ENCODE data around the gene ZBTB12. TPM values are rescaled to one million over a fixed set of nuclear protein-coding genes. Genes with fewer than 3 reads are reported as not detected.

The ZBTB12 gene
- polyA plus RNA-seq, 1 donor (not counting 4 experiments of a cell fraction or from before 2014, with no cell fraction given), result 0.64 TPM

GRCh38 chr6:31905041-31905440 is 3.2 kb upstream of the ZBTB12 start:
- H3K9me3 ChIP-seq (ENCODE audit: control insufficient read depth, low read depth, low read length), result no peaks in the 10 kb centered on the region
- dilution Hi-C loops (cut with MboI; ENCODE audit: extremely low pct_ligation_motif_present, low sequenced_read_pairs), result no loop called here

GRCh38 chr6:31903957-31904356 is 2.1 kb upstream of the ZBTB12 start:
- H4K20me1 ChIP-seq (ENCODE audit: control insufficient read depth, extremely low read depth, insufficient read depth, low read length), result no peaks in the 10 kb centered on the region
- dilution Hi-C loops (cut with MboI; ENCODE audit: extremely low pct_ligation_motif_present, low sequenced_read_pairs), result no loop called here
- no peak overlapping the region for H3K4me2 ChIP-seq (ENCODE audit: control insufficient read depth, extremely low read depth, insufficient read depth, low read depth, low read length)
- H3K4me1 ChIP-seq (ENCODE audit: control insufficient read depth, extremely low read depth, insufficient read depth, low read length), result peaks cover 6% of the 10 kb centered on the region
- no peaks in the 10 kb centered on the region for H3K79me2 ChIP-seq (ENCODE audit: control insufficient read depth, insufficient read depth, low read length)
- no peak for DNase-seq (ENCODE audit: low read depth, low spot score)
- no peak overlapping the region for H2AFZ ChIP-seq (ENCODE audit: control insufficient read depth, low read length)
- H3K27me3 ChIP-seq (ENCODE audit: control insufficient read depth, extremely low read depth, insufficient read depth, low read length), result no peaks in the 10 kb centered on the region
- no peaks in the 10 kb centered on the region for H3K9me3 ChIP-seq (ENCODE audit: control insufficient read depth, low read depth, low read length)
- no peaks in the 10 kb centered on the region for H3K9me1 ChIP-seq (ENCODE audit: control insufficient read depth, extremely low read depth, insufficient read depth, low read length)
- no peak overlapping the region for H3K9ac ChIP-seq (ENCODE audit: control insufficient read depth, extremely low read depth, insufficient read depth, low read length)
- peaks cover 0 to 1% of the 10 kb centered on the region in 2 experiments for H3K36me3 ChIP-seq (ENCODE audit: control insufficient read depth in 2 of 2, extremely low read depth in 1 of 2, insufficient read depth in 2 of 2, low read length in 2 of 2)
- no peak overlapping the region for H3K4me3 ChIP-seq (ENCODE audit: control insufficient read depth in 2 of 3, extremely low read depth in 1 of 3, insufficient read depth in 2 of 3, low read depth in 1 of 3, low read length in 3 of 3)
- no peak for FAIRE-seq
- H3K27ac ChIP-seq (ENCODE audit: control insufficient read depth, insufficient read depth, low read length), result no peak overlapping the region
- TF ChIP-seq CTCF (optimal IDR thresholded peaks at IDR 0.05 in 1 of 3, IDR thresholded peaks at IDR 0.05 in 1 of 3, conservative IDR thresholded peaks at IDR 0.05 in 1 of 3; ENCODE audit: extremely low read depth in 1 of 3, insufficient read depth in 2 of 3, low read length in 3 of 3), result no peak

More at GRCh38 chr6:31905041-31905440, 3.2 kb upstream of the ZBTB12 start:
- no peak for DNase-seq (ENCODE audit: low read depth, low spot score)
- Histone ChIP-seq H3K27me3 (ENCODE audit: control insufficient read depth, extremely low read depth, insufficient read depth, low read length) (no peaks in the 10 kb centered on the region), H3K9me1 (ENCODE audit: control insufficient read depth, extremely low read depth, insufficient read depth, low read length) (no peaks in the 10 kb centered on the region), H3K4me1 (ENCODE audit: control insufficient read depth, extremely low read depth, insufficient read depth, low read length) (peaks cover 6% of the 10 kb centered on the region), H3K4me3 (ENCODE audit: control insufficient read depth in 2 of 3, extremely low read depth in 1 of 3, insufficient read depth in 2 of 3, low read depth in 1 of 3, low read length in 3 of 3) (no peak overlapping the region), H3K27ac (ENCODE audit: control insufficient read depth, insufficient read depth, low read length) (no peak overlapping the region), H3K79me2 (ENCODE audit: control insufficient read depth, insufficient read depth, low read length) (no peaks in the 10 kb centered on the region), H2AFZ (ENCODE audit: control insufficient read depth, low read length) (no peak overlapping the region), H4K20me1 (ENCODE audit: control insufficient read depth, extremely low read depth, insufficient read depth, low read length) (no peaks in the 10 kb centered on the region), H3K4me2 (ENCODE audit: control insufficient read depth, extremely low read depth, insufficient read depth, low read depth, low read length) (no peak overlapping the region), H3K9ac (ENCODE audit: control insufficient read depth, extremely low read depth, insufficient read depth, low read length) (no peak overlapping the region), H3K36me3 (ENCODE audit: control insufficient read depth in 2 of 2, extremely low read depth in 1 of 2, insufficient read depth in 2 of 2, low read length in 2 of 2) (peaks cover 0 to 1% of the 10 kb centered on the region in 2 experiments)
- TF ChIP-seq EZH2 (IDR thresholded peaks at IDR 0.05; ENCODE audit: low read length), result no peak
- no peak for TF ChIP-seq CTCF (optimal IDR thresholded peaks at IDR 0.05 in 1 of 3, IDR thresholded peaks at IDR 0.05 in 1 of 3, conservative IDR thresholded peaks at IDR 0.05 in 1 of 3; ENCODE audit: extremely low read depth in 1 of 3, insufficient read depth in 2 of 3, low read length in 3 of 3)
- FAIRE-seq, result no peak

All from keratinocyte (primary cell).